Heart right ventricle (tissue), 16 donors: Measurements from ENCODE around the gene SMNDC1. TPM values are rescaled to one million over a fixed set of nuclear protein-coding genes. Genes with fewer than 3 reads are reported as not detected.
"Not testable (repeated sequence)": the region's sequence is repeated elsewhere in the genome, so short reads cannot be mapped to it uniquely, and the experiment has no call there.

Source experiments
- ATAC-seq, 8 donors: fragments of 200-7000 bp; cut with Tn5 transposase; one replicate each; pipeline ENCODE4 v1.9.1; 2020; ENCODE audit warnings: mild to moderate bottlenecking in 8 of 8, moderate library complexity in 8 of 8, moderate number of reproducible peaks in 1 of 8
- DNase-seq, 2 donors: peaks; one replicate each; pipeline ENCODE4 v3.0.0-alpha.2; 2020
- H3K27ac ChIP-seq, 10 donors: fragments of 200-600 bp; sonication (generic) in 2 of 10; one replicate each; pipeline versions ENCODE4 v1.5.0 to v1.8.0; 2020 to 2022; ENCODE audit warnings: mild to moderate bottlenecking in 3 of 10
- H3K27me3 ChIP-seq, 7 donors: fragments of 200-600 bp; one replicate each; pipeline ENCODE4 v1.8.0; 2021 to 2022; ENCODE audit warnings: mild to moderate bottlenecking in 2 of 7
- H3K36me3 ChIP-seq, 9 donors: fragments of 200-600 bp; sonication (generic) in 1 of 9; one replicate each; pipeline versions ENCODE4 v1.5.0 to v1.8.0; 2020 to 2022; ENCODE audit warnings: mild to moderate bottlenecking in 2 of 9
- H3K4me1 ChIP-seq, 9 donors: fragments of 200-600 bp; sonication (generic) in 1 of 9; one replicate each; pipeline versions ENCODE4 v1.5.0 to v1.8.0; 2020 to 2022; ENCODE audit warnings: mild to moderate bottlenecking in 4 of 9
- H3K4me3 ChIP-seq, 10 donors: fragments of 200-600 bp; sonication (generic) in 2 of 10; one replicate each; pipeline versions ENCODE4 v1.5.0 to v1.8.0; 2020 to 2022; ENCODE audit warnings: mild to moderate bottlenecking in 7 of 10, moderate library complexity in 2 of 10
- H3K9me3 ChIP-seq, 11 donors: fragments of 200-600 bp in 10 of 11; sonication (generic) in 2 of 11; one replicate each; pipeline versions ENCODE4 v1.5.0 to v1.8.0; 2013 to 2022; ENCODE audit warnings: mild to moderate bottlenecking in 2 of 11, control low read depth in 1 of 11, moderate library complexity in 1 of 11
- WGBS, 2 donors: extraction: QIAGEN DNeasy Blood & Tissue Kit; methylation state at CpG; one replicate each; pipeline ENCODE4 v1.1.7; 2013; ENCODE audit warnings: inconsistent platforms in 1 of 2; 5-methylcytosine and 5-hydroxymethylcytosine counted together
- intact Hi-C, 10 donors: fragments of 100-400 bp; cut with DNase I; formaldehyde crosslinking; loops; one replicate each; pipeline versions ENCODE4 v1.11.1 to v1.14.2; 2022
- polyA plus RNA-seq, 2 donors: library from polyadenylated mRNA; stranded (reverse); fragments of 200-250 nt; gene quantifications; one replicate each; pipeline ENCODE4 v1.2.3, GENCODE V29; 2013
- total RNA-seq, 10 donors: library from RNA; stranded (reverse); fragmentation: NEBNext Ultra II Directional in 3 of 10; extraction: Animal tissue kit (Norgen Biotek cat#: 25700) in 3 of 10; gene quantifications; one replicate each; pipeline versions ENCODE4 v1.2.1 to v1.2.4, GENCODE V29; 2021 to 2023
- TF ChIP-seq, protein P1 (sequence below), 9 donors: fragments of 200-600 bp; sonication (generic) in 2 of 9; IDR thresholded peaks; one replicate each; pipeline versions ENCODE4 v1.5.0 to v1.8.0; 2021 to 2022; ENCODE audit warnings: antibody characterized with exemption in 9 of 9, mild to moderate bottlenecking in 5 of 9, moderate library complexity in 1 of 9
- donor health status: Arrhythmogenic right ventricular cardiomyopathy.
- donor health status: ischemic (EF 13 %, LVEDD 7.1; RV severe dilation, severe dysfunction).
- donor health status: healthy with polysubstance abuse.
- donor health status: DM: no; HTN: yes; CAD: no.
- donor health status: DM: no; HTN: no; CAD: no.
- donor health status: ischemic (EF 25% LVEDD 6.9; RV normal size, moderate dysfunction).
- donor health status: ischemic (EF 25% LVEDD 5.7; RV mildly dilated, moderate dysfunction).
- donor health status: healthy.
- donor health status: DM: yes; HTN: yes; CAD: no.
- donor health status: Ischemic cardiomyopathy.
- donor health status: ischemic (EF 35%, LVEDD 5.7; RV mildly dilated, moderate dysfunction).
- donor health status: nonischemic (EF 11% LVEDD 7.7; RV severe dilation, severe dysfunction).
- donor health status: DM: yes; HTN: yes; CAD: no.
- donor health status: PGD.
- donor health status: ischemic (EF 29% LVEDD 5.4; RV normal size, mild dysfunction).
- donor health status: nonischemic (EF 23%, LVEDD 6.1; RV moderate dilation, normal function).

SMNDC1 gene
- total and polyA plus RNA-seq, 12 donors = 10.1 to 28.0 (median 20.7) TPM

DNA sequence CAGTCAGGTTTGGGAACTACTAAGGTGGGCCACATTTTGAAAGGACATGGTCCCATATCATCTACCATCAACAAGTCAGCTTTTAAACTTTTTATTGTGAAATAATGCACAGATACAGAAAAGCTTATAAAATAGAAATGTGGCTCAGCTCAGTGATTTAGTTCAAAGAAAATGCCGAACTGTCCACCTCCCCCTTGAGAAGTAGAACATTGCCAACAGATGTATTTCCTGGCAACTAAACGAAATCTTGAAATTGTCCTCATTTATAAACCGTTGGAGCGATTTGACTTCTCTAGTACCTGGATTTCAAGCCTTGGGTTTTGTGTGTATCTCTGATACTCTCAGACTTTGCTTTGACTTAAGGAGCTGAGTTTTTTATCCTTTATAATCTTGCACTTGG lies 32.7 kb upstream of the SMNDC1 start:
- H3K9me3 ChIP-seq = no peaks in the 10 kb centered on the region
- no peak overlapping the region for H3K4me3 ChIP-seq
- DNase-seq (no peak), ATAC-seq (no peak)
- H3K27me3 ChIP-seq = peaks cover 0 to 4% (median 0%) of the 10 kb centered on the region in 7 donors
- 87% methylated on average over 4 of the region's 4 CpGs for WGBS, 2 donors
- no peaks in the 10 kb centered on the region for H3K36me3 ChIP-seq
- H3K27ac ChIP-seq = no peak overlapping the region
- TF ChIP-seq, protein P1, sequence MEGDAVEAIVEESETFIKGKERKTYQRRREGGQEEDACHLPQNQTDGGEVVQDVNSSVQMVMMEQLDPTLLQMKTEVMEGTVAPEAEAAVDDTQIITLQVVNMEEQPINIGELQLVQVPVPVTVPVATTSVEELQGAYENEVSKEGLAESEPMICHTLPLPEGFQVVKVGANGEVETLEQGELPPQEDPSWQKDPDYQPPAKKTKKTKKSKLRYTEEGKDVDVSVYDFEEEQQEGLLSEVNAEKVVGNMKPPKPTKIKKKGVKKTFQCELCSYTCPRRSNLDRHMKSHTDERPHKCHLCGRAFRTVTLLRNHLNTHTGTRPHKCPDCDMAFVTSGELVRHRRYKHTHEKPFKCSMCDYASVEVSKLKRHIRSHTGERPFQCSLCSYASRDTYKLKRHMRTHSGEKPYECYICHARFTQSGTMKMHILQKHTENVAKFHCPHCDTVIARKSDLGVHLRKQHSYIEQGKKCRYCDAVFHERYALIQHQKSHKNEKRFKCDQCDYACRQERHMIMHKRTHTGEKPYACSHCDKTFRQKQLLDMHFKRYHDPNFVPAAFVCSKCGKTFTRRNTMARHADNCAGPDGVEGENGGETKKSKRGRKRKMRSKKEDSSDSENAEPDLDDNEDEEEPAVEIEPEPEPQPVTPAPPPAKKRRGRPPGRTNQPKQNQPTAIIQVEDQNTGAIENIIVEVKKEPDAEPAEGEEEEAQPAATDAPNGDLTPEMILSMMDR (IDR thresholded peaks at IDR 0.05) = no peak
- intact Hi-C loops = no loop called here
- H3K4me1 ChIP-seq = peaks cover 0 to 13% (median 5%) of the 10 kb centered on the region in 9 donors

GRCh38 chr10:110336111-110336721 lies 31.5 kb upstream of the SMNDC1 start:
- Histone ChIP-seq H3K27me3 (no peaks in the 10 kb centered on the region), H3K27ac (no peak overlapping the region), H3K4me3 (no peak overlapping the region), H3K4me1 (peaks cover 0 to 13% (median 5%) of the 10 kb centered on the region in 9 donors), H3K9me3 (peaks cover 0 to 11% (median 2%) of the 10 kb centered on the region in 11 donors), H3K36me3 (no peaks in the 10 kb centered on the region)
- TF ChIP-seq, protein P1 (IDR thresholded peaks at IDR 0.05) = peak in 1 of 9 donors; percentile 6
- ATAC-seq = peak in 2 of 8 donors; percentile 21 to 70
- no peak for DNase-seq
- WGBS, 2 donors = 47 to 53% methylated on average over 10 of the region's 10 CpGs
- intact Hi-C loops = no loop called here

DNA sequence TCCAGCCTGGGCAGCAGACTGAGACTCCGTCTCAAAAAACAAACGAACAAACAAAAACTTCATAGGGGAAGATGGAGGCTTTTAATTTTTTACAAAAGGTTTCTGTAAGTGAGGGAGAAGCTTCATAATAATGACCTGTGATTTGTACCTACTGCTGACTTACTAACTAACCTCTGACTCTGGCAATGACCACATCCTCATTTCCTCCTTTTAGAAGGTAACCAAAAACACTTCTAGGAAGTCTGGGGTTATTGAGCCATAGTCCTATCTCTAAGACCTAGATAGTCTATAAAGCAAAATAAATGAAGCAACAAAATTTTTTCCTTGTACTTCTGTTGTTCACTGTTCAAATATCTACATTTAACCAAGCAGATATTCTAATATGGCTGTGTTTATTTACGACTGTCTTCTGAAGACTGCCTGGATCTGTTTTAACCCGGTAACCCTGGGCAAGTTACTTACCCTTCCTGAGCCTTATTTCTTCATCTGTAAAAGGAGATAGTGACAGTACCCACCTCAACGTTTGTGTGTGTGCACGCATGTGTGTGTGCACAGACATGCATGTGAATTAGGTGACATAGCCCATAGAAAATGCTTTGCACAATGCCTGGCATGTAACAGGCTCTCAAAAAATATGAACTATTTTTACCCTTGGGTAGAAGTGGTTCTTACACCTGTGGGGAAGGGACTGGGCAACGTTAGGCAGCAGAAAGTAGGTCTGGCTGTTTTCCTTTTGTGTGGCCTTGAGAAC lies 30.8 kb upstream of the SMNDC1 start:
- H3K4me1 ChIP-seq = peaks cover 0 to 13% (median 5%) of the 10 kb centered on the region in 9 donors
- H3K36me3 ChIP-seq = no peaks in the 10 kb centered on the region
- ATAC-seq (no peak), DNase-seq (no peak)
- H3K27ac ChIP-seq = no peak overlapping the region
- no peaks in the 10 kb centered on the region for H3K27me3 ChIP-seq
- H3K4me3 ChIP-seq = no peak overlapping the region
- TF ChIP-seq, protein P1 (IDR thresholded peaks at IDR 0.05) = no peak
- intact Hi-C loops = no loop called here
- 68 to 69% methylated on average over 7 of the region's 7 CpGs for WGBS, 2 donors
- H3K9me3 ChIP-seq = peaks cover 0 to 18% (median 8%) of the 10 kb centered on the region in 11 donors

DNA sequence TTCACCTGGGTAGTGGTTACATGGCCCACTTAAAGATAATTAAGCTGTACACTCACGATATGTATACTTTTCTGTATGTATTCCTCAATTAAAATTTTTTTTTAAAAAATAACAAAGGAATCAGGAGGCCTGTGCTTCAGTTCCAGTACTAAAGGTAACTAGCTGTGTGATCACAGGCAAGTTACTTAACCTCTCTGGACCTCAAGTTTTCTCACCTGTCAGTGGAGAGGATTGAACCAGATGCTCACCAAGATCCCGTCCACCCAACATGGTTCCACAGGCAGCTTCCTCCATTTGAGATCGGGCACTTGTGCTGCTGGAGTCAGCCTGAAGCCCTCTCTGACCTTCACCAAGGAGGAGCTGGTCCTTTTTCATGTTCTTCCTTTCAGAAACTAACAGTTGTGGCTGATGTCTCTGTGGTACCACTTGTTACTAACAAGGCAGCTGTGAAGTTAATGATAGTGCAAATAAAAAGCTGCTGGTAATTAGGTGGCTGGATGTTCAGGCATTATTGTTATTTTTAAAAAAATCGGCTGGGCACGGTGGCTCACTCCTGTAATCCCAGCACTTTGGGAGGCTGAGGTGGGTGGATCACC lies 29.4 kb upstream of the SMNDC1 start:
- DNase-seq = no peak
- Histone ChIP-seq H3K27me3 (no peaks in the 10 kb centered on the region), H3K9me3 (peaks cover 0 to 28% (median 11%) of the 10 kb centered on the region in 11 donors), H3K4me3 (no peak overlapping the region), H3K27ac (no peak overlapping the region), H3K36me3 (no peaks in the 10 kb centered on the region), H3K4me1 (peaks cover 0 to 13% (median 5%) of the 10 kb centered on the region in 9 donors)
- TF ChIP-seq, protein P1 (IDR thresholded peaks at IDR 0.05) = no peak
- ATAC-seq = no peak
- intact Hi-C loops = no loop called here
- 74 to 79% methylated on average over 5 of the region's 5 CpGs for WGBS, 2 donors

- 97% methylated on average over 32 of the region's 32 CpGs for WGBS, 2 donors
- H3K4me1 ChIP-seq = peaks cover 0 to 11% (median 5%) of the 10 kb centered on the region in 9 donors
- DNase-seq, H3K36me3 ChIP-seq, H3K27me3 ChIP-seq, H3K27ac ChIP-seq, H3K4me3 ChIP-seq, intact Hi-C loops: not testable (repeated sequence)
- H3K9me3 ChIP-seq = peaks cover 0 to 28% (median 11%) of the 10 kb centered on the region in 11 donors
- ATAC-seq = peak in 1 of 8 donors; percentile 22
Measured at GRCh38 chr10:110331226-110331795, 26.6 kb upstream of the SMNDC1 start.
